Kidney (tissue), 14 donors: ENCODE results near the gene PYHIN1. TPM values are rescaled to one million over a fixed set of nuclear protein-coding genes. Genes with fewer than 3 reads are reported as not detected.
"Not testable (repeated sequence)": the region's sequence is repeated elsewhere in the genome, so short reads cannot be mapped to it uniquely, and the experiment has no call there.

Experiments used
- DNase-seq, 5 donors: peaks; one replicate each; pipeline ENCODE4 v3.0.0-alpha.2; 2013 to 2020
- FAIRE-seq: peaks from 2 replicates; lab custom pipeline; 2012; peaks lifted over from hg19 to GRCh38; lab: Jason Lieb, UNC
- H3K27ac ChIP-seq, 2 donors: one replicate each; pipeline ENCODE4 v1.7.0; 2013; ENCODE audit warnings: low read depth in 2 of 2, low read length in 2 of 2, inconsistent platforms in 1 of 2
- H3K27me3 ChIP-seq: one replicate; pipeline ENCODE4 v1.7.1; 2013; ENCODE audit warnings: low read length, inconsistent platforms; ENCODE audit not compliant: control insufficient read depth, insufficient read depth
- H3K36me3 ChIP-seq, 3 donors: one replicate each; pipeline versions ENCODE4 v1.7.0 to v1.7.1; 2013; ENCODE audit warnings: low read length in 3 of 3, control low read depth in 1 of 3, inconsistent platforms in 1 of 3; ENCODE audit not compliant: insufficient read depth in 3 of 3, control insufficient read depth in 2 of 3
- H3K4me1 ChIP-seq, 3 donors: one replicate each; pipeline versions ENCODE4 v1.7.0 to v1.7.1; 2013; ENCODE audit warnings: low read length in 3 of 3, inconsistent platforms in 1 of 3, low read depth in 1 of 3; ENCODE audit not compliant: control insufficient read depth in 2 of 3, insufficient read depth in 2 of 3
- H3K4me3 ChIP-seq, 3 donors: one replicate each; pipeline versions ENCODE4 v1.7.0 to v1.8.1; 2013; ENCODE audit warnings: low read length in 3 of 3, control low read depth in 1 of 3, inconsistent platforms in 1 of 3
- H3K9ac ChIP-seq, 3 donors: one replicate each; pipeline versions ENCODE4 v1.7.0 to v1.7.1; 2013; ENCODE audit warnings: low read length in 3 of 3, control low read depth in 1 of 3, inconsistent platforms in 1 of 3
- H3K9me3 ChIP-seq, 3 donors: one replicate each; pipeline versions ENCODE4 v1.7.0 to v1.7.1; 2013; ENCODE audit warnings: low read length in 3 of 3, control low read depth in 1 of 3, inconsistent platforms in 1 of 3; ENCODE audit not compliant: control insufficient read depth in 2 of 3, insufficient read depth in 1 of 3
- intact Hi-C: fragments of 100-400 bp; cut with DNase I; formaldehyde crosslinking; loops from one replicate; pipeline ENCODE4 v1.11.1; 2022
- polyA plus RNA-seq: library from polyadenylated mRNA; stranded (reverse); fragments of 350-450 nt; fragmentation: Illumina TruSeq; extraction: RNeasy Lipid Tissue Mini Kit (QIAGEN cat#74804); gene quantifications from one replicate; pipeline ENCODE4 v1.2.3, GENCODE V29; 2014; ENCODE audit warnings: low read depth, low replicate concordance; ENCODE audit not compliant: insufficient read depth
- total RNA-seq: library from RNA; stranded (reverse); fragmentation: NEBNext Ultra II Directional; extraction: Animal tissue kit (Norgen Biotek cat#: 25700); gene quantifications from one replicate; pipeline ENCODE4 v1.2.1, GENCODE V29; 2021
- TF ChIP-seq, protein P1 (sequence below): IDR thresholded peaks from 3 replicates; pipeline ENCODE4 v1.5.1; 2012; ENCODE audit warnings: mild to moderate bottlenecking, moderate library complexity, borderline replicate concordance; ENCODE audit not compliant: insufficient read depth; ENCODE audit errors: extremely low read depth
- donor health status: control.
- donor health status: control.
- donor health status: control.
- donor health status: control.
- donor health status: control.
- donor health status: DM: yes; HTN: yes; CAD: no.
- donor health status: Normal renal cell carcinoma (clear cell type).

Gene PYHIN1
- total and polyA plus RNA-seq, 2 donors from 2014 or later, result 0.30 to 3.9 TPM

DNA sequence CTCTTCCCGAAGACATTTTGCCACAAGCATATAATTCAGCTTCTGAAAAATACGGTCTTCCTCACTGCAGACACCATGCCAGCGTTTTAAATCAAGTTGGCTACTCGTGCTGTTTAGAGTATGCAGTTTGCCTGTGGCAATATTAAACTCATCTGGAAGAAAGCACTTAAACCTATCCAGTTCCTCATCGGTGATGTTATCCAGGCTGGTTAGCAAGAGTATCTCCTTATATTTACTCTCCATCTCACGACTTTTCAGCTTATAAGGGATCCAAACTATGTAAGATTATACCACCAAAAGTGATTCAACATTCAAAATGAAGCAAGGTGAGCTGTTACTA lies 68.7 kb downstream of the PYHIN1 start:
- H3K36me3 ChIP-seq, result no peaks in the 10 kb centered on the region
- H3K4me3 ChIP-seq, result peak overlapping the region; percentile 47 to 84 (median 74)
- DNase-seq (no peak), FAIRE-seq (no peak)
- intact Hi-C loops, result no loop called here
- TF ChIP-seq, protein P1, sequence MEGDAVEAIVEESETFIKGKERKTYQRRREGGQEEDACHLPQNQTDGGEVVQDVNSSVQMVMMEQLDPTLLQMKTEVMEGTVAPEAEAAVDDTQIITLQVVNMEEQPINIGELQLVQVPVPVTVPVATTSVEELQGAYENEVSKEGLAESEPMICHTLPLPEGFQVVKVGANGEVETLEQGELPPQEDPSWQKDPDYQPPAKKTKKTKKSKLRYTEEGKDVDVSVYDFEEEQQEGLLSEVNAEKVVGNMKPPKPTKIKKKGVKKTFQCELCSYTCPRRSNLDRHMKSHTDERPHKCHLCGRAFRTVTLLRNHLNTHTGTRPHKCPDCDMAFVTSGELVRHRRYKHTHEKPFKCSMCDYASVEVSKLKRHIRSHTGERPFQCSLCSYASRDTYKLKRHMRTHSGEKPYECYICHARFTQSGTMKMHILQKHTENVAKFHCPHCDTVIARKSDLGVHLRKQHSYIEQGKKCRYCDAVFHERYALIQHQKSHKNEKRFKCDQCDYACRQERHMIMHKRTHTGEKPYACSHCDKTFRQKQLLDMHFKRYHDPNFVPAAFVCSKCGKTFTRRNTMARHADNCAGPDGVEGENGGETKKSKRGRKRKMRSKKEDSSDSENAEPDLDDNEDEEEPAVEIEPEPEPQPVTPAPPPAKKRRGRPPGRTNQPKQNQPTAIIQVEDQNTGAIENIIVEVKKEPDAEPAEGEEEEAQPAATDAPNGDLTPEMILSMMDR, result no peak
- H3K27me3 ChIP-seq, result no peaks in the 10 kb centered on the region
- H3K9me3 ChIP-seq, result peaks cover 0 to under 1% (median 0%) of the 10 kb centered on the region in 3 donors
- H3K27ac ChIP-seq, result peak overlapping the region; percentile 53 to 92
- H3K9ac ChIP-seq, result peak overlapping the region; percentile 11 to 52 (median 41)
- H3K4me1 ChIP-seq, result no peaks in the 10 kb centered on the region

DNA sequence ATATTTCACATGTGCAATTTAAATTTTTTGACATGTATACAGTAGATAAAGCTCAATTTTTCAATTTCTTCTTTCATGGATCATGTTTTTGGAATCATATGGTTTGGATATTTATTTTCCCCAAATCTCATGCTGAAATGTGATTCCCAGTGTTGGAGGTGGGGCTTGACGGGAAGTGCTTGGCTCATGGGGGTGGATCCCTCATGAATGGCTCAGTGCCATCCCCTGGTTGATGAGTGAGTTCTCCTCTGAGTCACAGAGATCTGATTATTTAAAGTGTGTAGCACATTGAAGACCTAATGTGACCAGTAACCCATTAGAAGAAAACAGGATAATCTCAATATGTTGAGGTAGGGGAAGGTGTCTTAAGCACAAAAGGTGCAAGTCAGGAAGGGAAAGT lies 69.3 kb downstream of the PYHIN1 start:
- intact Hi-C loops, result no loop called here
- peak overlapping the region; percentile 53 to 92 for H3K27ac ChIP-seq
- peak; percentile 25 for FAIRE-seq
- H3K4me3 ChIP-seq, result peak overlapping the region in 2 of 3 donors; percentile 47 to 74
- H3K36me3 ChIP-seq, result no peaks in the 10 kb centered on the region
- H3K9ac ChIP-seq, result peak overlapping the region in 1 of 3 donors; percentile 52
- H3K9me3 ChIP-seq, result no peaks in the 10 kb centered on the region
- no peaks in the 10 kb centered on the region for H3K4me1 ChIP-seq
- peak; percentile 48 to 92 (median 72) for DNase-seq
- no peaks in the 10 kb centered on the region for H3K27me3 ChIP-seq
- TF ChIP-seq, protein P1, result no peak

DNA sequence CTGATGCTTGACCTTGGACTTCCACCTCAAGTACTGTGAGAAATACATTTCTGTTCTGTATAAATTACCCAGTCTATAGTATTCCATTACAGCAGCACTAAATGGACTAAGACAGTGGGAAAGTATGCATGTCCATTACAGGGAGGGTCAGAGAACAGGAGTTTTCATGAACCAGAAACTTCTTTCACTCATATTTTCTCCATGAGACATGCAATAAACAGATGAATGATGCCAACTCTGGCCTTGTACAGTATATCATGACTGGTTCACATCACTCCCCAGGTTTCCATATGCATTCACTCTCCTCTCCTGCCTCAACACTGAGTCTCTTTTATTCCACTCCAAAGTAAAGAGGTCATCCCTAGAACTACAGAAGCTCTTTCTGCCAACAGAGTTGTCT lies 73.8 kb downstream of the PYHIN1 start:
- intact Hi-C loops, result no loop called here
- Histone ChIP-seq H3K36me3 (no peaks in the 10 kb centered on the region), H3K27ac (no peak overlapping the region), H3K9me3 (no peaks in the 10 kb centered on the region), H3K27me3 (no peaks in the 10 kb centered on the region), H3K9ac (no peak overlapping the region), H3K4me1 (peaks cover 0 to 2% (median 0%) of the 10 kb centered on the region in 3 donors), H3K4me3 (no peak overlapping the region)
- TF ChIP-seq, protein P1, result no peak
- DNase-seq, result no peak
- no peak for FAIRE-seq

DNA sequence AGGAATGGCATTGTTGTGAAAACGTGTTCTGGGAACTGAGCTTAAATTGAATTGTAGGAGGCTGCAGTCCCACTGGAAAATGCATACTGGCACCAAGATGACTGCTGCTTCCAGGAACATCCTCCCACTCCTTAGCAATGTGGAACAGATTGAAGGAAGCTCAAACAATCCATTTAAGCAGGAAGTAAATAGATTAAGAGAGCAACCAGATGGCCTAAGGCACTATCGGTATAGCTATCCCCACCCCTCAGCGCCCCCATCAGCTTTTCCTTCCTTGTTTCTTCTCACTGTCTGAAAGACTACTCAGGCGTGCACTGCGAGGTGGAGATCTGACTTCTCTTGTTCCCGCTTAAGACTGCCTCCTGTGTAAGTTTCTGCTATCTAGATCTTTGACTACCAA lies 74.3 kb downstream of the PYHIN1 start:
- H3K9ac ChIP-seq, result no peak overlapping the region
- no peak overlapping the region for H3K4me3 ChIP-seq
- peak in 3 of 5 donors; percentile 54 to 75 (median 70) for DNase-seq
- H3K27me3 ChIP-seq, result no peaks in the 10 kb centered on the region
- H3K27ac ChIP-seq, result no peak overlapping the region
- TF ChIP-seq, protein P1, result no peak
- no peak for FAIRE-seq
- no peaks in the 10 kb centered on the region for H3K36me3 ChIP-seq
- no peaks in the 10 kb centered on the region for H3K9me3 ChIP-seq
- intact Hi-C loops, result no loop called here
- H3K4me1 ChIP-seq, result peaks cover 0 to 2% (median 0%) of the 10 kb centered on the region in 3 donors

DNA sequence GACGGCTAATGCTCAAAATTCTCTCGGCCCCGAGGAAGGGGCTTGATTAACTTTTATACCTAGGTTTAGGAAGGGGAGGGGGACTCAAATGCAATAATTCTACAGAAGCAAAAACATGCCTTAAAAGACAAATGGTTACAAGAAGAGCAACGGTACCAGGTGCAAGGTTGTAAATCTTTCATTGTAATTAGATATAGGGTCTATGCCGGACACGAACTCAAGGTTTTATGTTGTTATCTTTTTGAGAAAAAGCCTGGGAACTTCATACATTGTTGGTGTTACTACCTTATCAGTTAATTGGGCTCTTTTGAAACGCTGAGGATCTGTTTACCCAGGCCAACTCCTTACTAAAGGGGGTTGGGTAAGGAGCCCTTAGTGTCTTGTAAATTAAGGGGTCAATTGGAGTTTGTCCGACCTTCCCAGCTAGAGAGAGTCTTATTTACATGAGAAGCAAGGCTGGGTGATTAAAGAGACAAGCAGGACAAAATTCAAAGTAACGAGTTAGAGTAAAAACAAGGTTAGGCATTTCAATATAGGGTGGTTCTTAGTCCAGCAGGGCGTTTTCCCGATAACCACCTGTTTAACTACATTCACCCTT lies 75.0 kb downstream of the PYHIN1 start:
- H3K27me3 ChIP-seq, H3K9me3 ChIP-seq, FAIRE-seq, intact Hi-C loops, H3K36me3 ChIP-seq, H3K9ac ChIP-seq, H3K4me3 ChIP-seq, H3K4me1 ChIP-seq, H3K27ac ChIP-seq: not testable (repeated sequence)
- peak in 3 of 5 donors; percentile 21 to 71 (median 50) for DNase-seq
